UCSD-AML1 (cell line): ENCODE data around the gene ABCC1.
"Not testable (repeated sequence)": the region's sequence is repeated elsewhere in the genome, so short reads cannot be mapped to it uniquely, and the experiment has no call there.

Experiments
- DNase-seq: peaks from one replicate; lab custom pipeline; 2025; ENCODE audit not compliant: unreplicated experiment; lab: John Stamatoyannopoulos, UW

ABCC1 gene

DNA sequence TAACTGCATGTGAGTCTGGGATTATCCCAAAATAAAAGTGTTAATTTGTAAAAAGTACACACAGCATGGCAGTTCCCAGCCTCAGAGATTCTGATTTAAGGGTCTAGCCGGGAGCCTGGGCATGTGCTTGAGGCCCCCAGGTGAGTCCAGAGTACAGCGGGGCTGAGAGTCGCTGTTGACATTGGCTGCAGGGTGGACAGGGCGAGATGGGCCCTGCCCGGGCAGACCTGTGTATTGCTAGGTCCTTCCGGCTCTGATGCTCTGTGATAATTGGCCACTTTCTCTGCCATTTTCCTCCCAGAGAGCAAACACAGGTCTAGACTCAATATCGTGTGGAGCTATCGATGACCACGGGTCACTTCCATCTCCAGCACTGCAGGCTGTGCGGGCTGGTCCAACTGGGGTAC, 200.3 kb downstream of the ABCC1 start:
- DNase-seq = no peak

- DNase-seq = no peak
Measured at GRCh38 chr16:16150117-16150877, 200.9 kb downstream of the ABCC1 start.

DNA sequence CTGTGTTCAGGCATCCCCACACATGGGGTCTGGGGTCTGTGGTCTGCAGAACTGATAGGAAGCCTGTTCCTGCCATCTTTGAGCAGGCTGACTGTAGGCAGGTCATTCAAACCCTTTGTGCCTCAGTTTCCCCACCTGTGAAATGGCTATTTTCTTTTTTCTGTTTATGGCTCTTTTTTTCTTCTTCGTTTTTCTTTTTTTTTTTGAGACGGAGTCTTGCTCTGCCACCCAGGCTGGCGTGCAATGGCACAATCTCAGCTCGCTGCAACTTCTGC, 201.4 kb downstream of the ABCC1 start:
- DNase-seq = no peak

DNA sequence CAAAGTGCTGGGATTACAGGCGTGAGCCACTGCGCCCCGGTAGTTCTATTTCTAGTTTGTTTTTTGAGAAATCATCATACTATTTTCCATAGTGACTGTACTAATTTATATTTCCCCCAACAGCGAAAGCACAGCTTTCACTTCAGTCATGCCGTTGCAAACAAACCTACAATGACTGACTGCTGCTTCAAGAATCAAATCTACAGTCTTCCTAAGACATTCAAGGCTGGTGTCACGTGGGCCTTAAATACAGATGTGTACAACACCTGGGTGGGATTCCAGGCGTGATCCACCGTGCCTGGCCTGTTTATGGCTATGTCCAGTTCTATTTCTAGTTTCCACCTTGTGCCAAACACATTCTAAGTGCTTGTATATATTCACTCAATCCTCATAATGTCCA, 201.9 kb downstream of the ABCC1 start:
- no peak for DNase-seq

GRCh38 chr16:16153000-16153399, 203.6 kb downstream of the ABCC1 start:
- DNase-seq = not testable (repeated sequence)

DNA sequence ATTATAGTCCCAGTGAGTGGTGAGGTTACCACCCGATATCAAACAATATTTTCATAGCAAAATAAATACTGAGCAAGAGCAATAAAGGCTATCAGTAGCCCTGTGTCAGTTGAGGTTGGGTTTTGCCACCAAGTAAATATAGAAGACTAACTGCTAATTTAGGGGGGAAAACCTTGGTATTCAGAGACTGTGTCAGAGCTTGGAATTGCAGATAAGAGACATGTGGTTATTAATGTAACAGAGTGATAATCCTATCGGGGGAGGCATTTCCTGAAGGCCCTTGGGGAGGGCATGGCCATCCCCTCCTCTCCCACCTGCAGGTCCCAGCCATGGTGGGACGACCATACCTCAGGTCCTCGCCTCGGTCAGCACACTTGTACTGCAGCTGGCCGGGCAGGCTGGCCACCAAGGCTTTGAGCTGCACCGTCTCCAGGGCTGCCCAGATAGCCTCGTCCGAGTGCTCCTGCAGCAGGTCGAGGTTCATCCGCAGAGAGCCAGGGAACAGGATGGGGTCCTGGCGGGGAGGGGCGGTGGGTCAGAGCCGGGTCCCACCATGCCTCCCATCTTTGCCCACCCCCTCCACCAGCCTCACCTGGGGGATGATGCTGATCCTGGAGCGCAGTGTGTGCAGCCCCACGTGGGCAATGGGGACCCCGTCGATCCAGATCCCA, 205.0 kb downstream of the ABCC1 start:
- DNase-seq = no peak

DNA sequence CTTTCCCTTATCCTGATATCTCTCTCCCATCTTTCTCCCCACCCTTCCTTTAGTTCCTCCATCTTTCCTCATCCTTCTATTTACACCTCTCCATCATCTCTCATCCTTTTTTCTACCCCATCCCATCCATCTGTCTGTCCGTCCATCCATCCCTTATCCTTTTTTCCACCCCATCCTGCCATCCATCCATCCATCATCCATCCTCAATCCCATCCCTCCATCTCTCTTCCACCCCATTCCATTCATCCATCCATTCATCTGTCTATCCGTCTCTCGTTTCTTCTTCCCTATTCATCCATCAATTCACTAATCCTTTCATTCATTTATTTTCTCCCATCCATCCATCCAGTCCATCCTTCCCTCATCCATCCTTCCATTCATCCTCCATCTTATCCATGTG, 205.8 kb downstream of the ABCC1 start:
- DNase-seq = no peak

DNA sequence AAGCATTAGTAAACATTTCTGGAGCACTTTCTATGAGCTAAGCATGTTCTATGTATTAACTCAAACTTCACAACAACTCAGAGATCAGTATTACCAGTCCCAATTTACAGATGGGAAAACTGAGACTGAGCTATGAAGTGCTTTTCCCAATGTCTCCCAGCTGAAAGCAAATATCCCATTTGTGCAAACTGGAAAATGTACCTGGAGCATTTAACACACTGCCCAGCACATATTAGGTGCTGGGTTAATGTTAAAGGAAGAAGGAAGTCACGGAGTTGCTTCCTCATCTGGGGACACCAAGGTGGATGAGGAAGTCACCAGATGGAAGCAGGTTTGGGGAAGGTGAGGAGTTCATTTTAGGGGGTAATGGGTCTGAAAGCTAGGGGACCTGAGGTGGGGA, 207.8 kb downstream of the ABCC1 start:
- no peak for DNase-seq

- DNase-seq = no peak
Measured at GRCh38 chr16:16158082-16158658, 208.8 kb downstream of the ABCC1 start.

DNA sequence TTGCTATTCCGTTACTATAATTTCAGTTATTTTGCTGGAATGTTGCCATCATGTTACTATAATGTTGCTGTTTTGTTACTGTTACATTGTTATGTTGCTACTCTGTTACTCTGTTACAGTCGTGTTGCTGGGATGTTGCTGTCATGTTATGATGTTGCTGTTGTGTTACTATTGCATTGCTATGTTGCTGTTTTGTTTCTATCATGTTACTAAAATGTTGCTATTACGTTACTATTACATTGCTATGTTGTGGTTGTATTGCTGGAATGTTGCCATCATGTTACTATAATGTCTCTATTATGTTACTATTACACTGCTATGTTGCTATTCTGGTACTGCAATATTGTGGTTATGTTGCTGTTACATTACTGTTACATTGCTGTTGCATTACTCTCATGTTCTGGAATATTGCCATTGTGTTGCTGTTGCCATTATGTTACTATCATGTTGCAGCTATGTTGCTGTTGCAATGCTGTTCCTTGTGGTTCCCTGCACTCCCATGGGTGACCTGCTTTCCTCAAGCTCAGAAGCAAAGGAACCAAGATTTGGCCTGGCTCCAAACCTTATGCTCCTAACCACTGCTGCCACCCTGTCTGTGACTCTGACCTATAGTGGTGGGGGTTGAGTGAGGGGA, 209.4 kb downstream of the ABCC1 start:
- DNase-seq = no peak

- no peak for DNase-seq
Measured at GRCh38 chr16:16159662-16160061, 210.2 kb downstream of the ABCC1 start.

DNA sequence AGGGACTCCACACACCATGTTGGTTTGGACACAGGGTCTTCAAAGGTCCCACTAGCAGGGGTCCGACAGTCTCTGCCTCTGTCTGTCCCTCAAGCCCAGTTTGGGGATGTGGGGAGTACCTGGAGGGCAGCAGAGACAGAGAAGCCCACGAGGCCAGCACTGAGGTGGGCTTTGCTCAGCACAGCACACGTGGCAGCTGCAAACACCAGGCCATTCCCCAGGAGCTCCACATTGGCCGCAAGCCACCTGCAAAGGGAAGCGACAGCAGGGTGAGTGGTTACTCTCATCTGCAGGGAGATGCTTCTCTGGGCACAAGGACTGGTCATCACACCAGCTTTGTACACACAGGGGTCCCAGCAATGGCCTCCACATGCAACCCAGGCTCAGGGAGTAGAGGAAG, 211.9 kb downstream of the ABCC1 start:
- DNase-seq = no peak

- DNase-seq = not testable (repeated sequence)
Measured at GRCh38 chr16:16161840-16162239, 212.4 kb downstream of the ABCC1 start.

DNA sequence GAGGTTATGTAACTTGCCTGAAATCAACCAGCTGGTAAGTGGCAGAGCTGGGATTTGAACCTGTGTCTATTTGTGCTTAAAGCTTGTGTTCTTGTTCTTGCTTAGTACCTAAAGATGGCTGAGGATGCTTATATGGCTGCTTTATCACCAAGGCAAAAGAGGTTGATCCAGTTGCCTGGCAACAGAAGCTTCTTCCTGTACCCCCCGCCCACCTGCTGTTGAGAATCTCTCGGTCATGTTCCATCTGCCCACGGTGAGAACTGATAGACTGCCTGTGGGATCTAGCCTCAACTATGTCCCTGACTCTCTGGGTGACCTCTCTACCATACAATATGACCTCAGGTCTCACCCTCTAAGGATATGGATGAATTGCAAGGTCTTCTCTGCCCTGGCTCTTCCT, 213.2 kb downstream of the ABCC1 start:
- DNase-seq = no peak

- DNase-seq = no peak
Measured at GRCh38 chr16:16163109-16163508, 213.7 kb downstream of the ABCC1 start.

- DNase-seq = no peak
Measured at GRCh38 chr16:16163571-16163970, 214.2 kb downstream of the ABCC1 start.

DNA sequence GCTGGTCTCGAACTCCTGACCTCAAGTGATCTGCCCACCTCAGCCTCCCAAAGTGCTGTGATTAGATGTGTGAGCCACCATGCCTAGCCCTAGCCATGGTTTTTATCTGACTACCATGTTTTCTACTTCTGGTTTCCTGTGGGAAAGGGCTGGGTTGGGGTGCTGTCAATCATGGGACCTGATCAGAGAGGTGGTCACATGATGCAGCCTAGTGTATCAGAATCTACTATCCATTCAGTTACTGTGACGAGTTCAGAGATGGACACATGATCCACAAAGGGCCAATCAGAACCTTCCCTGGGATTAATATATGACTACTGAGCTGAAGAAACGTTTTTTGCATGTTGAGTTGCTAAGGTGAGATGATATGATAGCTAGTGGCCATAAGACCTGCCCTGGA, 214.8 kb downstream of the ABCC1 start:
- DNase-seq = no peak

- DNase-seq = no peak
Measured at GRCh38 chr16:16166085-16166484, 216.7 kb downstream of the ABCC1 start.

DNA sequence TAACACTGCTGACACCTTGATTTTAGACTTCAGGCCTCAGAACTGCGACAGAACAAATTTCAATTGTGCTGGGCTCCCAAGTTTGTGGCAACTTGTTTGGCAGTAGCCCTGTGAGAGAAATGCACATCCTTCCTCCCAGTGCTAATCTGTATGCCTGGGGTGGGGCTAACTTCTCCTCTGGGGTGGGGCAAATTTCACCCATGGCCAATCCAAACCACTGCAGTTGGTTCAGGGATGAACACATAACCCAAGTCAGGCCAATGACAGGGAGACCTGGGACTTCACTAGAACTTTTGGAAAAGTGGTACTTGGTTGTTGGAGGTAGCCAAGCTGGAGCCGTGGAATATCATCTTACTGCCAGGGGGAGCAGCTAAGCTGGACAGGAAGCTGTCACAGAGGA, 217.5 kb downstream of the ABCC1 start:
- DNase-seq = no peak

DNA sequence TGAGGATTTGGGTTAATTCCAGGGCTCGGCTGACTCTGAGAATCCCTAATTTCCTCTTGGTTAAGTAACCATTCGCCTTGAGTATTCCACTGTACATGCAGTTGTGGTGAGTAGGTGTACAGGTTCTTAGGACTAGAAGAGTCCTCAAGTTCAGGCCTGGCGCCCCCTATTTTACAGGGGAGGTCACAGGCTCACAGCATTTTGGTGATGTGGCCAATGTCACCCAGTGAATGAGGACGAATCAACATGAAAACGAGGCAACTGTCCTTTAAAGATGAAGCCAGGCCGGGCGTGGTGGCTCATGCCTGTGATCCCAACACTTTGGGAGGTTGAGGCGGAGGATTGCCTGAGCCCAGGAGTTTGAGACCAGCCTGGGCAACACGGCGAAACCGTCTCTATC, 218.5 kb downstream of the ABCC1 start:
- DNase-seq = no peak

DNA sequence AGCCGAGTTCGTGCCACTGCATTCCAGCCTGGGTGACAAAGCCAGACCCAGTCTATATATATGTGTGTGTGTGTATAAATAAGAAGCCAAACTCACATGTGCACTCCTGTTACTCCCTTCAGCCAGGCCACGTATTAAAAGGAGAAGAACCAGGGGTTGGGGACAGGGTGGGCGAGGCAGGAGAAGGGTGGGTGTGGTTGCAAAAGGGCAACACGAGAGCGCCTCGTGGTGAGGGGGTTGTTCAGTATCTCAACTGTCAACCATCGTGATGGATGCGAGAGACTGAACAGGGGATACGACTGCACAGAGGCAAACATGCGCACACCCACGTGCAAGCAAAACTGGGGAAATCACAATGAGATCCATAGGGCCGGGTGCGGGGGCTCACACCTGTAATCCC, 219.0 kb downstream of the ABCC1 start:
- no peak for DNase-seq

- DNase-seq = no peak
Measured at GRCh38 chr16:16169615-16170014, 220.2 kb downstream of the ABCC1 start.
